K562 (cell line): ENCODE measurements around the gene GABARAPL2. TPM values are rescaled to one million over a fixed set of nuclear protein-coding genes. Genes with fewer than 3 reads are reported as not detected.

ENCODE experiments used
- ATAC-seq: fragments of 200-7000 bp; cut with Tn5 transposase; 3 replicates; pipeline ENCODE4 v1.9.1; 2020; ENCODE audit warnings: moderate library complexity
- BruUV-seq: library from RNA; stranded (reverse); fragments of 400-500 nt; replicated peaks from 2 replicates; lab custom pipeline; 2021; lab: Mats Ljungman, UMichigan
- CTCF ChIA-PET: fragments of 300-600 bp; formaldehyde crosslinking; extraction: SDS; loops from one replicate; lab custom pipeline; 2021; ENCODE audit warnings: low intra/inter-chr PET ratio; lab: Yijun Ruan, JAX
- POLR2A ChIA-PET: fragments of 300-600, 350-650 bp; sonication (Branson Sonifier 250); formaldehyde crosslinking; extraction: SDS; loops from one replicate; lab custom pipeline; 2021; ENCODE audit warnings: antibody characterized with exemption, inconsistent platforms; lab: Yijun Ruan, JAX
- DNase-seq, 4 experiments: peaks; one replicate each; pipeline versions ENCODE4 v3.0.0 to v3.0.0-alpha.2; 2011 to 2018; ENCODE audit warnings: low spot score in 3 of 4, mixed read lengths in 3 of 4; ENCODE audit errors: extremely low read depth in 1 of 4
- FAIRE-seq: peaks from 2 replicates; lab custom pipeline; 2011; peaks lifted over from hg19 to GRCh38; lab: Jason Lieb, UNC
- H2AFZ ChIP-seq: 2 replicates; pipeline ENCODE4 v1.6.0; 2011; ENCODE audit warnings: low read depth, low read length, control low read depth, inconsistent platforms
- H3K27ac ChIP-seq: fragments of 200-600 bp; 3 replicates; pipeline ENCODE4 v1.8.0; 2011; ENCODE audit warnings: low read depth, mild to moderate bottlenecking, control low read depth, inconsistent platforms, low read length, moderate library complexity, mixed read lengths; ENCODE audit errors: extremely low read depth
- H3K27me3 ChIP-seq, 2 experiments: fragments of 300-600 bp in 1 of 2; 2 replicates in 1 of 2; 3 replicates in 1 of 2; pipeline versions ENCODE4 v1.6.0 to v1.8.0; 2011; ENCODE audit warnings: inconsistent platforms in 2 of 2, low read length in 2 of 2, mild to moderate bottlenecking in 1 of 2, mixed read lengths in 1 of 2, moderate library complexity in 1 of 2; ENCODE audit not compliant: control insufficient read depth in 2 of 2, insufficient read depth in 2 of 2
- H3K36me3 ChIP-seq: fragments of 300-600 bp; 3 replicates; pipeline ENCODE4 v1.8.0; 2011; ENCODE audit warnings: mild to moderate bottlenecking, low read length, inconsistent platforms; ENCODE audit not compliant: control insufficient read depth, insufficient read depth
- H3K4me1 ChIP-seq, 2 experiments: fragments of 200-600 bp in 1 of 2; replicated peaks in 1 of 2; 2 replicates in 1 of 2; 3 replicates in 1 of 2; pipeline versions ENCODE4 v1.5.1 to v1.8.0; 2011; ENCODE audit warnings: inconsistent platforms in 2 of 2, low read length in 2 of 2, mild to moderate bottlenecking in 1 of 2, mixed read lengths in 1 of 2, moderate library complexity in 1 of 2; ENCODE audit not compliant: control insufficient read depth in 2 of 2, insufficient read depth in 2 of 2
- H3K4me2 ChIP-seq: 2 replicates; pipeline ENCODE4 v1.6.1; 2011; ENCODE audit warnings: low read length, control low read depth, inconsistent platforms, mixed read lengths; ENCODE audit not compliant: insufficient read depth
- H3K4me3 ChIP-seq: fragments of 200-600 bp; sonication (generic), shearing (Covaris generic); 2 replicates; pipeline ENCODE4 v1.5.1; 2016; ENCODE audit warnings: control low read depth, inconsistent platforms
- H3K79me2 ChIP-seq: fragments of 200-600 bp; 3 replicates; pipeline ENCODE4 v1.8.0; 2011; ENCODE audit warnings: low read length, inconsistent platforms; ENCODE audit not compliant: control insufficient read depth, insufficient read depth
- H3K9ac ChIP-seq, 2 experiments: 2 replicates each; pipeline versions ENCODE4 v1.6.0 to v1.6.1; 2011; ENCODE audit warnings: low read depth in 2 of 2, low read length in 2 of 2, control low read depth in 1 of 2, inconsistent platforms in 1 of 2, mild to moderate bottlenecking in 1 of 2, mixed read lengths in 1 of 2; ENCODE audit not compliant: insufficient read depth in 1 of 2
- H3K9me1 ChIP-seq: one replicate; pipeline ENCODE4 v1.6.0; 2011; ENCODE audit warnings: inconsistent platforms, mild to moderate bottlenecking, low read length, moderate library complexity; ENCODE audit not compliant: control insufficient read depth, insufficient read depth
- H3K9me3 ChIP-seq: replicated peaks from 2 replicates; pipeline ENCODE4 v1.5.1; 2011; ENCODE audit warnings: low read depth, low read length, inconsistent platforms; ENCODE audit not compliant: control insufficient read depth, insufficient read depth
- H4K20me1 ChIP-seq: replicated peaks from 2 replicates; pipeline ENCODE4 v1.6.1; 2011; ENCODE audit warnings: low read length, inconsistent platforms, mixed read lengths; ENCODE audit not compliant: control insufficient read depth, insufficient read depth
- E2F6 ChIP-seq, 2 experiments: IDR thresholded peaks; 2 replicates each; pipeline ENCODE4 v1.6.1; 2011; ENCODE audit warnings: borderline replicate concordance in 1 of 2, control low read depth in 1 of 2, low read depth in 1 of 2, low read length in 1 of 2, mild to moderate bottlenecking in 1 of 2, mixed read lengths in 1 of 2, moderate library complexity in 1 of 2; ENCODE audit not compliant: insufficient read depth in 1 of 2, insufficient read length in 1 of 2, poor library complexity in 1 of 2, severe bottlenecking in 1 of 2; ENCODE audit errors: extremely low read depth in 1 of 2
- ZC3H4 ChIP-seq: sonication (generic); formaldehyde crosslinking; IDR thresholded peaks from 2 replicates; pipeline ENCODE4 v1.9.0; 2021; ENCODE audit warnings: missing genetic modification reagents, borderline replicate concordance
- WGBS: fragments of 100-300 bp; shearing (Covaris generic); methylation state at CpG from one replicate; pipeline ENCODE4 v1.1.6; 2016; ENCODE audit warnings: low coverage, mixed read lengths; ENCODE audit not compliant: insufficient coverage; ENCODE audit errors: missing lambda C conversion rate; 5-methylcytosine and 5-hydroxymethylcytosine counted together
- in situ Hi-C: fragments of 300-500 bp; cut with MboI; formaldehyde crosslinking; loops from 4 replicates; pipeline ENCODE4 v1.15.0; 2018; ENCODE audit warnings: inconsistent platforms, mixed read lengths
- intact Hi-C: fragments of 100-400 bp; cut with micrococcal nuclease; formaldehyde crosslinking; loops from 2 replicates; pipeline ENCODE4 v1.14.2; 2022
- polyA plus RNA-seq, 8 experiments: library from polyadenylated mRNA; depleted of rRNA in 4 of 8; stranded (reverse) in 5 of 8; unstranded in 3 of 8; fragments of >200 nt; fragmentation: Nextera tagmentation in 2 of 8; fragmentation: Illumina TruSeq in 1 of 8; extraction: Ambion mirVana in 2 of 8; extraction: Trizol in 1 of 8; gene quantifications; 2 replicates each; pipeline versions ENCODE4 v1.2.1 to v1.2.3, GENCODE V29; 2011 to 2014; ENCODE audit warnings: inconsistent platforms in 1 of 8, missing spikeins in 1 of 8
- total RNA-seq, 7 experiments: library from RNA; depleted of rRNA in 6 of 7; stranded (reverse); fragments of >200 nt in 6 of 7; fragmentation: Illumina TruSeq in 2 of 7; extraction: Trizol in 2 of 7; gene quantifications; 2 replicates each; pipeline versions ENCODE4 v1.2.1 to v1.2.3, GENCODE V29; 2011 to 2021; ENCODE audit warnings: low replicate concordance in 1 of 7
- TF ChIP-seq, protein P1 (sequence below): fragments of 450-650 bp; formaldehyde crosslinking; IDR thresholded peaks from 2 replicates; pipeline ENCODE4 v1.4.0; 2020; ENCODE audit warnings: mild to moderate bottlenecking

The GABARAPL2 gene
- total and polyA plus RNA-seq, 9 of the 15 experiments (the other 6 are each of a cell fraction or from before 2014, with no cell fraction given): 42.1 to 288 (median 91.8) TPM

DNA sequence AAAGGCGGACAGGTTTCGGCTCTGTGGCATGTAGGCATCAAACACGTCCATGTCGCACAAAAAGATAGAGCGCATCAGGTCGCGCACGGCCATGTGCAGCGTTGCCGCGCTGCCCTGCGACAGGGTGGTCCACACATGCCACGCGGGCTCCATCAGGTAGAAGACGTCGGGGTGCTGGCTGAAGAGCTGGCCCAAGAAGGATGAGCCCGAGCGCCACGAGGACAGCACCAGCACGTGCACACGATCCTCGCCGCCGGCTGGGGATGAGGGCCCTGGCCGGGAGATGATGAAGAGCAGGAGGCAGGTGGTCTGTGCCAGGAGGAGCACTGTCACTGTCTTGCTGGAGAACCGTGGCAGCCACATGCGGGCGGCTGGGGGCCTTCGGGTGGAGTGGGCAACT lies 36.2 kb upstream of the GABARAPL2 start:
- 57% methylated on average over 29 of the region's 29 CpGs for WGBS
- ATAC-seq (no peak), FAIRE-seq (no peak), DNase-seq (no peak)
- ChIA-PET POLR2A (no interaction called here), CTCF (no interaction called here)
- Histone ChIP-seq H3K9ac (no peak overlapping the region; a peak in 1 of 4 replicates), H3K36me3 (no peaks in the 10 kb centered on the region), H3K4me3 (no peak overlapping the region), H2AFZ (no peak overlapping the region), H3K27ac (no peak overlapping the region), H3K27me3 (peaks cover 26 to 52% of the 10 kb centered on the region in 2 experiments), H4K20me1 (peaks cover 4% of the 10 kb centered on the region; the same call in 1 of the 2 replicates), H3K79me2 (no peaks in the 10 kb centered on the region), H3K9me3 (no peaks in the 10 kb centered on the region), H3K9me1 (no peaks in the 10 kb centered on the region), H3K4me1 (peaks cover 0 to 16% of the 10 kb centered on the region in 2 experiments; a peak in 1 of 5 replicates), H3K4me2 (no peak overlapping the region)
- in situ Hi-C loops: no loop called here
- TF ChIP-seq, protein P1, sequence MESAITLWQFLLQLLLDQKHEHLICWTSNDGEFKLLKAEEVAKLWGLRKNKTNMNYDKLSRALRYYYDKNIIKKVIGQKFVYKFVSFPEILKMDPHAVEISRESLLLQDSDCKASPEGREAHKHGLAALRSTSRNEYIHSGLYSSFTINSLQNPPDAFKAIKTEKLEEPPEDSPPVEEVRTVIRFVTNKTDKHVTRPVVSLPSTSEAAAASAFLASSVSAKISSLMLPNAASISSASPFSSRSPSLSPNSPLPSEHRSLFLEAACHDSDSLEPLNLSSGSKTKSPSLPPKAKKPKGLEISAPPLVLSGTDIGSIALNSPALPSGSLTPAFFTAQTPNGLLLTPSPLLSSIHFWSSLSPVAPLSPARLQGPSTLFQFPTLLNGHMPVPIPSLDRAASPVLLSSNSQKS (CRISPR knock-in tag): no peak
- TF ChIP-seq E2F6 (IDR thresholded peaks at IDR 0.05; ENCODE audit: borderline replicate concordance in 1 of 2, extremely low read depth in 1 of 2, insufficient read depth in 1 of 2, insufficient read length in 1 of 2, low read depth in 1 of 2, low read length in 1 of 2, poor library complexity in 1 of 2, severe bottlenecking in 1 of 2): peak in 1 of 2 experiments; percentile 44
- TF ChIP-seq ZC3H4: 0 out of 2 replicates have a peak, but pooled peaks have one; percentile 51
- intact Hi-C loops: no loop called here
- no TSS peak for BruUV-seq
